HG02840 (cell line): ENCODE data around the gene CIART.
"Not testable (repeated sequence)": the region's sequence is repeated elsewhere in the genome, so short reads cannot be mapped to it uniquely, and the experiment has no call there.

ENCODE experiments used
- ATAC-seq: cut with Tn5 transposase; IDR thresholded peaks from one replicate; pipeline ENCODE4 v1.9.1; 2021; ENCODE audit warnings: mild to moderate bottlenecking, moderate library complexity, moderate number of reproducible peaks; ENCODE audit not compliant: unreplicated experiment, low FRiP score

CIART gene

DNA sequence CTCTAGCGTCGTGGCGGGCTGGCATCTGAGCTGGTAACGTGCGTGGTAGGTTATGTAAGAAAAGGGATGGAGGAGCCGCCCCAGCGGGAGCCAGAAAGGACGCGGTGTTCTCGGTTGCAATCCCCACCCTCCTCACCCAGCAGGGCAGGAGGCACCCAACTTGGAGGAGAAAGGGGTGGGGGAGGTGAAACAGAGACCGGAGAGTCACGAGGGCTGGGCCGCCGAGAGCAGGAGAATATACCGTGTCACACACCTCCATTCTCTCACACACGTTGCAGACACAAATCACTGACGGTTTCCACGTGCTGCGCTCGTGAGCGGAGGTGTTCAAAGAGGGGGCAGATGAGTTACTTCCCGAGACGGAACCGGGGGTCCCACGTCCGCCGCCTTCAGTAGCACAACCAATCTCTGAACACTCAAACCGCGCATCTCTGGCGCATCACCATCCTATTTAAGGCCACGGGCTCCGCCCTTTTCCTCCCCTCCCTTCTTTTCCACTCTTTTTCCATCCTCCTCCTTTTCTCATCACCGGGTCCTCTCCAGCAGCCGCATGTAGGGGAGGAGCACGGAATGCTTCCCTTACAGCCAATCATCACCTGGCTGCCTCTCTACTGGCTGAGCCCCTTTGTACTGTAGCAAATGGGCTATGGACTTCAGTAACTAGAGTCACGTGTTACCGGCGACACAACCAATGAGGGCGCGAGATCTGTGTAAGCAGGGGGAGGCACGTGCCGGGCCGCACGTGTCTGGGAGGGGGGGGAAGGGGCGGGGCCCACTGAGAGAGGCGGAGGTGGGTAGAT, at the start of gene CIART:
Gene CIART, plus strand, starts transcription at position 797 of the 800 bp plus-strand sequence. CDS start 714 bp downstream, outside the sequence.
- peak; percentile 68 for ATAC-seq

- not testable (repeated sequence) for ATAC-seq
Observed at GRCh38 chr1:150232921-150233320, 49.4 kb upstream of the CIART start.

DNA sequence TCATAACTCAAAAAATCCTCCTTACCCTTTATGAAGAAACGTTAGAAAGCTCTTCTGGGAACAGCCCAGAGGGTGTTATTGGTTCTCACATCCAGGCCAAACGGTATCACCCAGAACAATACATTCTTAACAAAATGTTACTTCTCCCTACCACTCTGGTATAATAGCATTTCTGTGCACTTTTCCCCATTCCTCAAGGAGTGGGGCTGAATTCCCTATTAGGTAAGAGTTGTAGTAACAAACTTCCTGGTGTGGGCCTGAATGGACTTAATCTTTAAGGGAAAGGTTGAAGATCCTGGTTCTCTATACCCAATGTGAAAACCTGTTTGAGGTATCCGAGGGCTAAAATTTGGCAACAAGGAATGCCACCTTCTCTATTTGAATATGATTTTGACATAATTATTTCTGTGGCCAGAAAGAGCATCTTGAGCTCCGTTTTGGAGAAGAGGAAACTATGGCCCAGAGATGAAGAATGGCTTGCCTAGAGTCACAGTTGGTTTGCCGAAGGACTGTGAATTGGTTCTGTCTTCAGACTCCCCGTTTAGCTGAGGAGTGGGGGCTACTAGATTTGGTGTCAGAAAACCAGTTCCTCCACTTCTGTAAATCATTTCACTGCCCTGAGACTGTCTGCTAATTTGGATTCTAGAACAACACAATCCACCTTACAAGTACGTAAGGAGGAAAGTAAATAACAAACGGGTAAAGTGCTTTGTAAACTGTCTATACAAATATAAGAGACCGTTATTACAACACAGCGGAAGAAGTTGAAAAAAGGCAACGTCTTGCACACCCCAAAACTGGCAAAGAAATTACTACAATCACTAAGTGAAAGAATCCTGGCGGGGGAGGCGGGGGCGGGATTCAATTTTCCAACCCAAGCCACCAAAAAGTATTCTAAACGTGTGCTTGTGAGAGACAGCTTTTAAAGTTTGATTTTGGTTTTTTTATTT, 48.7 kb upstream of the CIART start:
- ATAC-seq: no peak

DNA sequence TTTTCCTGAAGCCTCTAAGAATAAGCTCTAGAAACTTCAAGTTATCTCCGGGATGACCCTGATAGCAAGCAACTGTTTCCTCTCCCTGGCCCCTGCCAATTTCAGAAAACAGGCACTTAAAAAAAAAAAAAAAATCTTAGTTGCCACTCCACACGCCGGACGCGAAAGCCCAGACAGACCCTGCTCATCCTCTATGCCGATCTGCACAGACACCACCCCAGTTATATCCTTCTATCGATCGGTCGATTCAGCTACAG, 48.1 kb upstream of the CIART start:
- no peak for ATAC-seq

GRCh38 chr1:150234566-150235293, 47.6 kb upstream of the CIART start:
- ATAC-seq: peak; percentile 52

DNA sequence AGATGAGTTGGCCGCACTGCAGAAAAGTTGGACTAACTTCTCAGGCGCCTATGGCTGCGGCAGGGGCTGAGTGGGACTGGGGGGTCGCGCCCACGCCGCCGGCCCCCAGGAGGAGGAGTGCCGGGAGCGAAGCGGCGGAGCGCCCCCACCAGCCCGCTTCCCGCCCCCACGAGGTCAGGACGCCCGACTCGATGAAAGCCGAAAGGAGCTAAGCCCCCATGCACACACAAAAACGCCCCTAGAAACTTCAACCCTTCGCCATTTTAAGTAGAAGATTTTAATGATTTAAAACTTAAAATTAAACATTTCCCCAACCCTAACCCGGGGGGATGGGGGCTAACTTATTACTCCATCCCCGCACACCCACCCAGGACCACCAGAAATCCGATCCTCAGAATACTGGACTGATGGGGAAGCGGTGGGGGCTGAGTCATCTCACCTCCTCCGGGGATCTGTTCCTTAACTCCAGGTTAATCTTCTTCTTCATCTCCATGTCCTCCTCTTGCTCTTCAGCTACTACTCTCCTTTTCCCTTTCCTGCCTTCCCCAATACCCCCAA, 47.0 kb upstream of the CIART start:
- ATAC-seq: peak; percentile 2

DNA sequence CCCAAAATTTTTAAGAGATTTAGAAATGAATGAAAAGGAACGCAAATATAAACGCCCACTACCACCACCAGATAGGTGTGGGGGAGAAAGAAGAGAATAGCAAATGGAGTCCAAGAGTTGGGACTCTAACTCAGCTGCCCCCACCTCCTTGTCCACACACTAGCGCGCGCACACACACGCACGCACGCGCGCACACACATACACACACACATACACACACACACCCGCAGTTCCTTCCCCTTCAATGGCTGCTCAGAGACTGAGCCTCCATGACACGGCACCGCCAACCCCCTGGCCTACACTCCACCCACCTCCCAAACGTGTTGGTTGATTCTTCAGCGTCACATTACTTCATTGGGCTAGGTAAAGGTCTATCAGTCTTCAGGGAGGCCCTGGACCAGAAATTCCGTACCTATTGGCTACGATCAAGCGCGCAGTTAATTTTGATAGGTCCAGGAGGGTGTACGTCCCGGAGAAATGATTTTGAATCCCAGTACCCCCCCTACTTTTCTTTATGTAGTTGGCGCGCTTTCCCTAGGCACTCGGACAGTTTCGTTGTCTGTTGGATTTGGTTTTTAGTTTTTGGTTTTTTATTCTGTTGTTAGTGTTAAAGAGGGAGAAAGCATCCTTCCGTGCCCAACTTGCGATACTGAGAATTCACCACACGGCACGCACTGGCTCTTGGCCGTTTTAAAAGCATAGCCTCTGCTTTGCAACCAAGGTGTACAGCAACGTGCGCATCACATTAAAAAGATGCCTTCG, 46.3 kb upstream of the CIART start, which contains the start of gene ANP32E:
Gene ANP32E, minus strand, starts transcription at position 261 of the 762 bp plus-strand sequence. CDS start 326 bp downstream, outside the sequence.
- ATAC-seq: peak; percentile 89

DNA sequence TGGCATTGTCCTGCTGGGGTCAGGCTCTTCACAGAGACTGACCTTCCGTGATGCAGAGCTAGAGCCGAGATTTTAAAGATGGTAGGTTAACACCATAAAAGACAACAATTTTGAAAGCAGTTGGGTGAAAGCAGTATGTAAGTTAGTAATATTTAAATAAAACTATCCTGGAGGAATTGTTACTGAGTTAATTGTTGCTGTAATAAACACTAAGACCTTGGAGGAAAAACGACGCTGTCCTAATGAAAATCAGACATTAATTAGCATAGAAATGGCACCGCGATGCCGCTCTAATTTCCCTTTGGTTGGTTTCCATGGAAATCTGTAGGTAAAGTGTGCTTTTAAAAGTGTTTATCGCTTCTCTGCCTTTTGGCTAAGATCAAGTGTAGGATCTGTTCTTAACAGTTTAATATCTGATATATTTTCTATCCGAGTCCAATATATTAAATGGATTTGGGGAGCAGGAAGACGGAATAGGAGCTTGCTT, 45.7 kb upstream of the CIART start:
- ATAC-seq: no peak

DNA sequence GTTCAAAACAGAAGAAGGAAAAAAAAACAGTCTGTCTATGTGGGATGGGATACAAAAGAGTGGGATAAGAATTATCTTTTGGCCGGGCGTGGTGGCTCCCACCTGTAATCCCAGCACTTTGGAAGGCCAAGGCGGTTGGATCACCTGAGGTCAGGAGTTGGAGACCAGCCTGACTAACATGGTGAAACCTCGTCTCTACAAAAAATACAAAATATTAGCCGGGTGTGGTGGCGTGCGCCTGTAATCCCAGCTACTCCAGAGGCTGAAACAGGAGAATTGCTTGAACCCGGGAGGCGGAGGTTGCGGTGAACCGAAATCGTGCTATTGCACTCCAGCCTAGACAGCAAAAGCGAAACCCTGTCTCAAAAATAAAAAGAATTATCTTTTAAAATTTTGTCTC, 45.2 kb upstream of the CIART start:
- ATAC-seq: not testable (repeated sequence)

- no peak for ATAC-seq
Observed at GRCh38 chr1:150237746-150238145, 44.6 kb upstream of the CIART start.

GRCh38 chr1:150243003-150243402, 39.4 kb upstream of the CIART start:
- ATAC-seq: no peak

- ATAC-seq: no peak
Observed at GRCh38 chr1:150249936-150250335, 32.4 kb upstream of the CIART start.

- no peak for ATAC-seq
Observed at GRCh38 chr1:150256198-150256553, 26.2 kb upstream of the CIART start.

- ATAC-seq: no peak
Observed at GRCh38 chr1:150256554-150257341, 25.6 kb upstream of the CIART start.

DNA sequence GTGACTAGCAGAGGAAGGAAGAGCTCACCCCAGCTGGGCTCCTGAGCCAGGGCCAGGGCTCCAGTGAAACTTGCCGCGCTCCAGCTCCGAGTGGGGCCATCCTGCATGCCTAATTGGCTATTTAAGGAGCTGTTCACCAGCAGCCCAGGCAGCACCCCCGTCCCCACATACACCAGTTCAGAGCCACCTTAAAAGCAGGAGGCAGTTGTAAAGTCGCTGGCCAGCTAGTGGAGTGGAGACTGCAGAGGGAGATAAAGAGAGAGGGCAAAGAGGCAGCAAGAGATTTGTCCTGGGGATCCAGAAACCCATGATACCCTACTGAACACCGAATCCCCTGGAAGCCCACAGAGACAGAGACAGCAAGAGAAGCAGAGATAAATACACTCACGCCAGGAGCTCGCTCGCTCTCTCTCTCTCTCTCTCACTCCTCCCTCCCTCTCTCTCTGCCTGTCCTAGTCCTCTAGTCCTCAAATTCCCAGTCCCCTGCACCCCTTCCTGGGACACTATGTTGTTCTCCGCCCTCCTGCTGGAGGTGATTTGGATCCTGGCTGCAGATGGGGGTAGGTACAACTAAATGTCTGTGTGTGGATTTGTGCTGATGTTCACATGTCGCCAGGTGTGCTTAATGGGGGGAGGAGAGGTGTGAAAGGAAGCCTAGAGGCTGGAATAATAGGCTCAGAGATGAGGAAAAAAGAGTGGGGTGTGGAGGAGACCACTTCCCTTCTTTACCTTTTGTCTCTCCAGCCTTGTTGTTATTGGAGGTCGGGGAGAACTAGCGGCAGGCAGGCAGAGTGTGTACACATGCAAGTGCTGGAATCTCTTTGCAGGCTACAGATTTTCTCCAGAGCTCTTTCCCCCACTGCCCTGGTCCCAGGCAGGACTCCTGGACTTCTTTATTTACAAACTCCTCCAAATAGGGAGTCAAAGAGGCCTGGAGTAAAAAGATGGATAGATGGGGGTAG, 24.4 kb upstream of the CIART start, which contains the start of gene CA14:
Gene CA14, plus strand, starts transcription at position 151 of the 962 bp plus-strand sequence. Its CDS starts 355 bp downstream, at position 506.
- ATAC-seq: no peak

- ATAC-seq: no peak
Observed at GRCh38 chr1:150259217-150259616, 23.1 kb upstream of the CIART start.
